ENCODE data around the gene EIF4G3. TPM values are rescaled to one million over a fixed set of nuclear protein-coding genes. Genes with fewer than 3 reads are reported as not detected.

EIF4G3 gene
- total and polyA plus RNA-seq, 10 of the 15 experiments (the other 5 are each of a cell fraction or from before 2014, with no cell fraction given), result 7.4 to 45.1 (median 29.1) TPM

DNA sequence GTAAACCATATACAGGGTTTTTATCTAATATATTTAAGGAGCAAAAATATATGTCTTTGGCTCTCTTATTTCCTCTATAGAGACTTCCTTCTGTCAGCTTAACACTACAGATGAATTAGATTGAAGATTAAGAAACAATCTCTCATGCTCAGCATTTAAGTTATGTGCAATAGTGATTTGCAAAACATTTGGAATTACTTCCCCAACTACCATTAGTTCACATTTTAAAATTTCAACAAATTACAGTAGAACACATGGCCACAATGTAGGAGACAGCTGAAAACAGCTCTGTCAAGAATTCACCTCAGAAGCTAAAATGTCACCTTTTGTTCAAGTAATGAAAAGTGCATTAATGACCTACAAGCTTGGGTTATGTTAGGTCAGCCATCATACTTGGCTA lies 177.9 kb downstream of the EIF4G3 start:
- no peak overlapping the region for H3K4me3 ChIP-seq
- in situ Hi-C loops (cut with MboI), result no loop called here
- no peak overlapping the region for H3K27ac ChIP-seq (ENCODE audit: control insufficient read depth, insufficient read depth)
- intact Hi-C loops (cut with micrococcal nuclease; ENCODE audit: unreplicated experiment), result loop anchor here (10.0 kb wide), 1 partner anchor 176 kb away; the partner anchor contains the start of gene EIF4G3
- H3K9ac ChIP-seq (ENCODE audit: control insufficient read depth, insufficient read depth, low read length), result no peak overlapping the region
- ChIA-PET RAD21 (ENCODE audit: unreplicated experiment) (interaction anchor here (1.1 to 2.1 kb wide), 3 partner anchors 10 to 34 kb away, joined by 3 to 8 read pairs (median 4); no protein-coding TSS in a partner anchor), SMC1A (ENCODE audit: uncharacterized antibody, unreplicated experiment) (interaction anchor here (0.7 to 1.4 kb wide), 8 partner anchors 13 to 78 kb away, joined by 3 to 6 read pairs (median 3); no protein-coding TSS in a partner anchor), CTCF (interaction anchor here (0.6 to 3.4 kb wide), 7 partner anchors 9 to 196 kb away, joined by 3 to 13 read pairs (median 7); no protein-coding TSS in a partner anchor), POLR2A (no interaction called here)
- no peaks in the 10 kb centered on the region for H3K9me3 ChIP-seq (replicated peaks; ENCODE audit: control insufficient read depth, insufficient read depth, low read length)
- no peaks in the 10 kb centered on the region for H4K20me1 ChIP-seq (ENCODE audit: control insufficient read depth, insufficient read depth)
- FAIRE-seq, result no peak
- no peak for DNase-seq (ENCODE audit: low read depth, low spot score)
- H3K4me2 ChIP-seq (ENCODE audit: control insufficient read depth, insufficient read depth), result no peak overlapping the region
- H3K79me2 ChIP-seq (ENCODE audit: control insufficient read depth, insufficient read depth, low read length), result no peaks in the 10 kb centered on the region; the same call in 1 of the 2 replicates
- peaks cover 12% of the 10 kb centered on the region for H3K4me1 ChIP-seq (ENCODE audit: control insufficient read depth, insufficient read depth, low read length)
- H3K36me3 ChIP-seq (ENCODE audit: control insufficient read depth in 2 of 2, insufficient read depth in 2 of 2, low read length in 1 of 2), result peaks cover 0 to 3% of the 10 kb centered on the region in 2 experiments; a peak in 1 of 4 replicates
- BruUV-seq (replicated peaks), result no TSS peak
- ATAC-seq, result no peak; the same call in 2 of the 3 replicates
- H3K27me3 ChIP-seq (replicated peaks in 1 of 2; ENCODE audit: control insufficient read depth in 2 of 2, insufficient read depth in 2 of 2, low read length in 1 of 2), result no peaks in the 10 kb centered on the region
- no peak overlapping the region for H2AFZ ChIP-seq (ENCODE audit: control insufficient read depth, low read depth, low read length)
- TF ChIP-seq TCF3 (IDR thresholded peaks at IDR 0.05; ENCODE audit: borderline replicate concordance, insufficient read depth, low read depth, low read length) (no peak), PAX5 (IDR thresholded peaks at IDR 0.05; ENCODE audit: borderline replicate concordance, low read depth, low read length) (no peak), TBL1XR1 (IDR thresholded peaks at IDR 0.05; ENCODE audit: low read depth, low read length) (no peak), TCF12 (IDR thresholded peaks at IDR 0.05; ENCODE audit: low read depth, low read length) (no peak), CHD4 (IDR thresholded peaks at IDR 0.05) (no peak), POLR2AphosphoS5 (IDR thresholded peaks at IDR 0.05; ENCODE audit: low read length) (no peak), CREB1 (IDR thresholded peaks at IDR 0.05; ENCODE audit: low read depth) (no peak), SIX5 (IDR thresholded peaks at IDR 0.05; ENCODE audit: low read depth, low read length, severe bottlenecking) (no peak), ETV6 (conservative IDR thresholded peaks at IDR 0.05 in 1 of 2, IDR thresholded peaks at IDR 0.05 in 1 of 2; ENCODE audit: borderline replicate concordance in 1 of 2, low read depth in 1 of 2) (no peak), ZNF384 (IDR thresholded peaks at IDR 0.05; ENCODE audit: borderline replicate concordance, low read depth, low read length) (no peak), ZNF207 (IDR thresholded peaks at IDR 0.05; ENCODE audit: borderline replicate concordance) (no peak), IKZF2 (IDR thresholded peaks at IDR 0.05) (no peak), GABPA (IDR thresholded peaks at IDR 0.05; ENCODE audit: low read depth) (no peak), PML (IDR thresholded peaks at IDR 0.05; ENCODE audit: low read length) (no peak)
- TF ChIP-seq, protein P1, sequence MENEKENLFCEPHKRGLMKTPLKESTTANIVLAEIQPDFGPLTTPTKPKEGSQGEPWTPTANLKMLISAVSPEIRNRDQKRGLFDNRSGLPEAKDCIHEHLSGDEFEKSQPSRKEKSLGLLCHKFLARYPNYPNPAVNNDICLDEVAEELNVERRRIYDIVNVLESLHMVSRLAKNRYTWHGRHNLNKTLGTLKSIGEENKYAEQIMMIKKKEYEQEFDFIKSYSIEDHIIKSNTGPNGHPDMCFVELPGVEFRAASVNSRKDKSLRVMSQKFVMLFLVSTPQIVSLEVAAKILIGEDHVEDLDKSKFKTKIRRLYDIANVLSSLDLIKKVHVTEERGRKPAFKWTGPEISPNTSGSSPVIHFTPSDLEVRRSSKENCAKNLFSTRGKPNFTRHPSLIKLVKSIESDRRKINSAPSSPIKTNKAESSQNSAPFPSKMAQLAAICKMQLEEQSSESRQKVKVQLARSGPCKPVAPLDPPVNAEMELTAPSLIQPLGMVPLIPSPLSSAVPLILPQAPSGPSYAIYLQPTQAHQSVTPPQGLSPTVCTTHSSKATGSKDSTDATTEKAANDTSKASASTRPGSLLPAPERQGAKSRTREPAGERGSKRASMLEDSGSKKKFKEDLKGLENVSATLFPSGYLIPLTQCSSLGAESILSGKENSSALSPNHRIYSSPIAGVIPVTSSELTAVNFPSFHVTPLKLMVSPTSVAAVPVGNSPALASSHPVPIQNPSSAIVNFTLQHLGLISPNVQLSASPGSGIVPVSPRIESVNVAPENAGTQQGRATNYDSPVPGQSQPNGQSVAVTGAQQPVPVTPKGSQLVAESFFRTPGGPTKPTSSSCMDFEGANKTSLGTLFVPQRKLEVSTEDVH (IDR thresholded peaks at IDR 0.05; ENCODE audit: low read depth, partially characterized antibody), result no peak
- TF ChIP-seq, protein P2, sequence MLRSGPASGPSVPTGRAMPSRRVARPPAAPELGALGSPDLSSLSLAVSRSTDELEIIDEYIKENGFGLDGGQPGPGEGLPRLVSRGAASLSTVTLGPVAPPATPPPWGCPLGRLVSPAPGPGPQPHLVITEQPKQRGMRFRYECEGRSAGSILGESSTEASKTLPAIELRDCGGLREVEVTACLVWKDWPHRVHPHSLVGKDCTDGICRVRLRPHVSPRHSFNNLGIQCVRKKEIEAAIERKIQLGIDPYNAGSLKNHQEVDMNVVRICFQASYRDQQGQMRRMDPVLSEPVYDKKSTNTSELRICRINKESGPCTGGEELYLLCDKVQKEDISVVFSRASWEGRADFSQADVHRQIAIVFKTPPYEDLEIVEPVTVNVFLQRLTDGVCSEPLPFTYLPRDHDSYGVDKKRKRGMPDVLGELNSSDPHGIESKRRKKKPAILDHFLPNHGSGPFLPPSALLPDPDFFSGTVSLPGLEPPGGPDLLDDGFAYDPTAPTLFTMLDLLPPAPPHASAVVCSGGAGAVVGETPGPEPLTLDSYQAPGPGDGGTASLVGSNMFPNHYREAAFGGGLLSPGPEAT (IDR thresholded peaks at IDR 0.05; ENCODE audit: low read depth), result no peak
- TF ChIP-seq, protein P3, sequence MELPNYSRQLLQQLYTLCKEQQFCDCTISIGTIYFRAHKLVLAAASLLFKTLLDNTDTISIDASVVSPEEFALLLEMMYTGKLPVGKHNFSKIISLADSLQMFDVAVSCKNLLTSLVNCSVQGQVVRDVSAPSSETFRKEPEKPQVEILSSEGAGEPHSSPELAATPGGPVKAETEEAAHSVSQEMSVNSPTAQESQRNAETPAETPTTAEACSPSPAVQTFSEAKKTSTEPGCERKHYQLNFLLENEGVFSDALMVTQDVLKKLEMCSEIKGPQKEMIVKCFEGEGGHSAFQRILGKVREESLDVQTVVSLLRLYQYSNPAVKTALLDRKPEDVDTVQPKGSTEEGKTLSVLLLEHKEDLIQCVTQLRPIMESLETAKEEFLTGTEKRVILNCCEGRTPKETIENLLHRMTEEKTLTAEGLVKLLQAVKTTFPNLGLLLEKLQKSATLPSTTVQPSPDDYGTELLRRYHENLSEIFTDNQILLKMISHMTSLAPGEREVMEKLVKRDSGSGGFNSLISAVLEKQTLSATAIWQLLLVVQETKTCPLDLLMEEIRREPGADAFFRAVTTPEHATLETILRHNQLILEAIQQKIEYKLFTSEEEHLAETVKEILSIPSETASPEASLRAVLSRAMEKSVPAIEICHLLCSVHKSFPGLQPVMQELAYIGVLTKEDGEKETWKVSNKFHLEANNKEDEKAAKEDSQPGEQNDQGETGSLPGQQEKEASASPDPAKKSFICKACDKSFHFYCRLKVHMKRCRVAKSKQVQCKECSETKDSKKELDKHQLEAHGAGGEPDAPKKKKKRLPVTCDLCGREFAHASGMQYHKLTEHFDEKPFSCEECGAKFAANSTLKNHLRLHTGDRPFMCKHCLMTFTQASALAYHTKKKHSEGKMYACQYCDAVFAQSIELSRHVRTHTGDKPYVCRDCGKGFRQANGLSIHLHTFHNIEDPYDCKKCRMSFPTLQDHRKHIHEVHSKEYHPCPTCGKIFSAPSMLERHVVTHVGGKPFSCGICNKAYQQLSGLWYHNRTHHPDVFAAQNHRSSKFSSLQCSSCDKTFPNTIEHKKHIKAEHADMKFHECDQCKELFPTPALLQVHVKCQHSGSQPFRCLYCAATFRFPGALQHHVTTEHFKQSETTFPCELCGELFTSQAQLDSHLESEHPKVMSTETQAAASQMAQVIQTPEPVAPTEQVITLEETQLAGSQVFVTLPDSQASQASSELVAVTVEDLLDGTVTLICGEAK (IDR thresholded peaks at IDR 0.05; ENCODE audit: borderline replicate concordance), result no peak

Data from GM12878 (cell line).